DND-41 (cell line): ENCODE results near the gene ADNP.
"Not testable (repeated sequence)": the region's sequence is repeated elsewhere in the genome, so short reads cannot be mapped to it uniquely, and the experiment has no call there.

Experiments
- ATAC-seq: fragments of 200-7000 bp; cut with Tn5 transposase; 3 replicates; pipeline ENCODE4 v1.9.1; 2021; ENCODE audit warnings: low read depth; ENCODE audit not compliant: insufficient read depth
- DNase-seq: peaks from one replicate; pipeline ENCODE4 v3.0.0-alpha.2; 2020
- H2AFZ ChIP-seq: 2 replicates; pipeline ENCODE4 v1.6.0; 2012; ENCODE audit warnings: low read depth, low read length
- H3K27ac ChIP-seq: 2 replicates; pipeline ENCODE4 v1.5.1; 2012; ENCODE audit warnings: low read length, inconsistent platforms
- H3K27me3 ChIP-seq: fragments of 200-600 bp; sonication (generic); 2 replicates; pipeline ENCODE4 v1.6.0; 2012; ENCODE audit warnings: low read length, mild to moderate bottlenecking, inconsistent platforms; ENCODE audit not compliant: insufficient read depth, poor library complexity
- H3K36me3 ChIP-seq: 2 replicates; pipeline ENCODE4 v1.5.1; 2012; ENCODE audit warnings: low read length, inconsistent platforms; ENCODE audit not compliant: insufficient read depth
- H3K4me1 ChIP-seq: 2 replicates; pipeline ENCODE4 v1.5.1; 2012; ENCODE audit warnings: mild to moderate bottlenecking, low read length; ENCODE audit not compliant: insufficient read depth
- H3K4me2 ChIP-seq: 2 replicates; pipeline ENCODE4 v1.6.0; 2012; ENCODE audit warnings: mild to moderate bottlenecking, moderate library complexity, low read length, inconsistent platforms; ENCODE audit not compliant: insufficient read depth
- H3K4me3 ChIP-seq, 2 experiments: fragments of 200-600 bp in 1 of 2; shearing (Covaris generic) in 1 of 2; 2 replicates each; pipeline ENCODE4 v1.5.1; 2012 to 2016; ENCODE audit warnings: inconsistent platforms in 2 of 2, low read length in 2 of 2, mild to moderate bottlenecking in 2 of 2, low read depth in 1 of 2, moderate library complexity in 1 of 2
- H3K79me2 ChIP-seq: 2 replicates; pipeline ENCODE4 v1.6.0; 2012; ENCODE audit warnings: low read length, inconsistent platforms; ENCODE audit not compliant: insufficient read depth
- H3K9ac ChIP-seq: 2 replicates; pipeline ENCODE4 v1.6.0; 2012; ENCODE audit warnings: low read depth, mild to moderate bottlenecking, inconsistent platforms, low read length, moderate library complexity
- H3K9me3 ChIP-seq: 2 replicates; pipeline ENCODE4 v1.5.1; 2012; ENCODE audit warnings: low read length, moderate library complexity, mild to moderate bottlenecking, inconsistent platforms; ENCODE audit not compliant: insufficient read depth, severe bottlenecking
- H4K20me1 ChIP-seq: 2 replicates; pipeline ENCODE4 v1.6.0; 2012; ENCODE audit warnings: low read length; ENCODE audit not compliant: insufficient read depth
- EZH2 ChIP-seq: IDR thresholded peaks from 3 replicates; pipeline ENCODE4 v1.6.1; 2012; ENCODE audit warnings: borderline replicate concordance, low read depth, mild to moderate bottlenecking, moderate library complexity, low read length, inconsistent platforms; ENCODE audit not compliant: severe bottlenecking
- TF ChIP-seq, protein P1 (sequence below): IDR thresholded peaks from 2 replicates; pipeline ENCODE4 v1.5.1; 2012; ENCODE audit warnings: borderline replicate concordance, low read length, moderate library complexity, mild to moderate bottlenecking; ENCODE audit not compliant: poor library complexity, severe bottlenecking; ENCODE audit errors: extremely low read depth

ADNP gene

DNA sequence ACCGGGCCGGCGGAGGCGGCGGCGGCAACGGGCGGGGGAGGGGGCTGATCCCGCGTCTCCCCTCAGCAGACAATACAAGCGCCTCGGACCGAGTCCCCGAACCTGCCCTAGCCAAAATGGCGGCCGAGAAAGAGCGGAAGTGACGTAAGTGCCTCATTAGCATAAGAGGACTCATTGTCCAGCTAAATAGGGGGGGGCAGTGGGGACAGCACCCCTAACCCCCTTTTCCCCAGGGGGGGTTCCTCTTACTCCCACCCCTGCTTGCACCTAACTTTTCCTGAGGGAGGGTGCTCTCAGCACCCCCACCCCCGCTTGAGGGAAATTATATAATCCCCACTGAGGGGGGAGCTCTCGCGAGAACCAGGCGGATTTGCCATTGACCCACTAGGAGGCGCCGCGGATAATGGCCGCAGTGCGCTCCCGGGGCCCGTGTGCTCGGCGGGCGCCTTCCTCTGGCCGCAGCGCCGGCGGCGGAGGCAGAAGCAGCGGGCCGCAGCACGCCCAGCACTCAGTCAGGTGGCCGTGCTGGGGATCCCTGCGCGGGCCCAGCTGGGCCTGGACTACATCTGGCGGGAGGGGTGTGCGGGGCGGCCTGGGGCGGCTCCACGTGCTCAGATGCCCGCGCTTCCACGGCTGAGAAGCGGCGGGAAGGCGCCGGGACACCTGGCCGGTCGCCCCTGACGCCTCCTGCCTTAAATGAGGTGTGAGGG lies at the start of gene ADNP:
TSS of gene ADNP (minus strand) at position 132 of the 710 bp plus-strand sequence. CDS start 27,441 bp downstream, outside the sequence.
- no peaks in the 10 kb centered on the region for H3K9me3 ChIP-seq
- H3K4me2 ChIP-seq, result peak within 1 kb of the TSS; percentile 72
- peaks cover 74% of the 10 kb centered on the region for H3K36me3 ChIP-seq
- peaks cover 34% of the 10 kb centered on the region for H4K20me1 ChIP-seq
- DNase-seq, result peak; percentile 93
- H3K9ac ChIP-seq, result peak within 1 kb of the TSS; percentile 89
- H3K79me2 ChIP-seq, result peaks cover 54% of the 10 kb centered on the region
- H3K4me1 ChIP-seq, result peaks cover 45% of the 10 kb centered on the region
- peak within 1 kb of the TSS; percentile 98 for H2AFZ ChIP-seq
- H3K27ac ChIP-seq, result peak within 1 kb of the TSS; percentile 99
- peak; percentile 75 for ATAC-seq
- H3K27me3 ChIP-seq, result no peaks in the 10 kb centered on the region
- H3K4me3 ChIP-seq, result peak within 1 kb of the TSS; percentile 53 to 72; a peak in 3 of 4 replicates
- TF ChIP-seq, protein P1, sequence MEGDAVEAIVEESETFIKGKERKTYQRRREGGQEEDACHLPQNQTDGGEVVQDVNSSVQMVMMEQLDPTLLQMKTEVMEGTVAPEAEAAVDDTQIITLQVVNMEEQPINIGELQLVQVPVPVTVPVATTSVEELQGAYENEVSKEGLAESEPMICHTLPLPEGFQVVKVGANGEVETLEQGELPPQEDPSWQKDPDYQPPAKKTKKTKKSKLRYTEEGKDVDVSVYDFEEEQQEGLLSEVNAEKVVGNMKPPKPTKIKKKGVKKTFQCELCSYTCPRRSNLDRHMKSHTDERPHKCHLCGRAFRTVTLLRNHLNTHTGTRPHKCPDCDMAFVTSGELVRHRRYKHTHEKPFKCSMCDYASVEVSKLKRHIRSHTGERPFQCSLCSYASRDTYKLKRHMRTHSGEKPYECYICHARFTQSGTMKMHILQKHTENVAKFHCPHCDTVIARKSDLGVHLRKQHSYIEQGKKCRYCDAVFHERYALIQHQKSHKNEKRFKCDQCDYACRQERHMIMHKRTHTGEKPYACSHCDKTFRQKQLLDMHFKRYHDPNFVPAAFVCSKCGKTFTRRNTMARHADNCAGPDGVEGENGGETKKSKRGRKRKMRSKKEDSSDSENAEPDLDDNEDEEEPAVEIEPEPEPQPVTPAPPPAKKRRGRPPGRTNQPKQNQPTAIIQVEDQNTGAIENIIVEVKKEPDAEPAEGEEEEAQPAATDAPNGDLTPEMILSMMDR, result peak; percentile 74
- TF ChIP-seq EZH2, result no peak

DNA sequence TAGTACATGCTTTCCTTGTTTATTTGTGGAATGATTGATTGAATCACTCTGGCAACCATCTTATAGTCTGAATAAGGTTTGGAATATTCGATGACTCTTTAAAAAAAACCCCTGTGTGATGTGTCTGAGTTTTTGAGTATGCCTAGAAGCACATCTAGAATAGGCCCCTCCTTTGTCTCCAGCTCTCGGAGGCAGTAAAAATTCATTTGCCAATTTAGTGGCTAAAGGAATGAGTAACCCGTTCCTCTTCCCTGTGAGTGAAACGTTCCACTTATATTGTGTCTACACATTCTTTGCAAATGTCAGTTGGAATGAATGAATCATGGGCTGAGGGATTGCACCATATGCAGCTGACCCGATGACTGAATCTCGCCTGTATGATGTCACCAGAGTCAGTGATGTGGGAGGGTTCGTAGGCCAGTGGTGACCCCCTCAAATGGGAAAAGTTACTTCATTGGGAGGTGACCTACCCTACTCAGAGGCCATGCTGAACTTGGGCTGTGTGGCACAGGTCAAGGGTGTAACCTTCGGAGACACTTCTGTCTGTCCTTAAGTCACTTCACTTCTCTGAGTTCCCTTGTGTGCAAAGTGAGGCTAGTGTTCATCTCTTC lies 48.9 kb upstream of the ADNP start:
- H3K4me1 ChIP-seq, result no peaks in the 10 kb centered on the region
- no peak for ATAC-seq
- H3K9me3 ChIP-seq, result no peaks in the 10 kb centered on the region
- H4K20me1 ChIP-seq, result peaks cover 3% of the 10 kb centered on the region; the same call in 1 of the 2 replicates
- no peaks in the 10 kb centered on the region for H3K36me3 ChIP-seq
- H3K9ac ChIP-seq, result no peak overlapping the region
- H2AFZ ChIP-seq, result no peak overlapping the region
- H3K27ac ChIP-seq, result no peak overlapping the region
- no peaks in the 10 kb centered on the region for H3K79me2 ChIP-seq
- DNase-seq, result no peak
- H3K27me3 ChIP-seq, result peaks cover 2% of the 10 kb centered on the region
- no peak for TF ChIP-seq EZH2
- TF ChIP-seq, protein P1, result no peak
- no peak overlapping the region for H3K4me2 ChIP-seq
- no peak overlapping the region for H3K4me3 ChIP-seq

DNA sequence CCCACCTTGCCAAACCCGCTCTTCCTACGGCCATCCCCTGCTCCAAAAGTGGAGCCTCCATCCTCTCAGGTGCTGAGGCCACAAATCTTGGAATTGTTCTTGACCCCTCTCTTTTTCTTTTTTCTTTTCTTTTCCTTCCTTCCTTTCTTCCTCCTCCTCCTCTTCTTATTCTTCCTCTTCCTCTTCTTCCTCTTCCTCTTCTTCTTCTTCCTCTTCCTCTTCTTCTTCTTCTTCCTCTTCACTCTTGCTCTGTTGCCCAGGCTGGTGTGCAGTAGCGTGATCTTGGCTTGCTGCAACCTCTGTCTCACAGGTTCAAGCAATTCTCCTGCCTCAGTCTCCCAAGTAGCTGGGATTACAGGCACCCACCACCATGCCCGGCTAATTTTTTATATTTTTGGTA lies 47.3 kb upstream of the ADNP start:
- not testable (repeated sequence) for DNase-seq, H3K27me3 ChIP-seq, H4K20me1 ChIP-seq

More for the DNA sequence above, 47.3 kb upstream of the ADNP start:
- not testable (repeated sequence) for H3K9me3 ChIP-seq, H3K9ac ChIP-seq, H3K4me2 ChIP-seq, H3K4me1 ChIP-seq, H3K4me3 ChIP-seq, H3K27ac ChIP-seq, H2AFZ ChIP-seq, H3K36me3 ChIP-seq, ATAC-seq, H3K79me2 ChIP-seq
